Raji (cell line): Measurements from ENCODE around the gene PLEKHG4B.

ENCODE experiments used
- POLR2A ChIP-seq: IDR thresholded peaks from 2 replicates; pipeline ENCODE4 v1.6.1; 2011; ENCODE audit warnings: low read depth, low read length, control low read depth; ENCODE audit not compliant: insufficient read depth

Gene PLEKHG4B

DNA sequence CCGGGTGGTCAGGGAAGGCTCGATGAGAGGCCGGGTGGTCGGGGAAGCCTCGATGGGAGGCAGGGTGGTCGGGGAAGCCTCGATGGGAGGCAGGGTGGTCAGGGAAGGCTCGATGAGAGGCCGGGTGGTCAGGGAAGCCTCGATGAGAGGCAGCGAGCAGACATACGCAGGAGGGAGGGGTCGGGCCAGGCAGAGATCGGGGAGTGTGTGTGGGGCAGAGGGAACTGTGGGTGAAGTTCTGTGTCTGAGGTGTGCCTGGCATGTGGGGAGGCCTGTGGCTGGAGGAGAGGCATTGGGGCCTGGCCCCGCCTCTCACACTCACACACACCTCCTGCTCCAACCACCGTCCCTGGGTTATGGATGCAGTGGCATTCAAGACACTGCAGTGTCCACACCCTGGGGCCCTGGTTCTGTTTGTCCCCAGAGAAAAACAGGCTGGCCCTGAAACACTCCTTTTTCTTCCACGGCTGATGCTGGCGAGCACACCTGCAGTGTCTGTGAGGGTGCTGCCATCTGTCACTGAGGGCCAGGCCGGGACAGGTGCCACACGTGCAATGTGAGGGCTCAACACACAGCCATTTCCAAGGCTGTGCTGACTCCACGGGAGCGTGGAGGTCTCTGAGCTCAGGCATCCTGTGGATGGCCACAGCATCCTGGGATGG is 6.5 kb upstream of the PLEKHG4B start:
- TF ChIP-seq POLR2A, result no peak

DNA sequence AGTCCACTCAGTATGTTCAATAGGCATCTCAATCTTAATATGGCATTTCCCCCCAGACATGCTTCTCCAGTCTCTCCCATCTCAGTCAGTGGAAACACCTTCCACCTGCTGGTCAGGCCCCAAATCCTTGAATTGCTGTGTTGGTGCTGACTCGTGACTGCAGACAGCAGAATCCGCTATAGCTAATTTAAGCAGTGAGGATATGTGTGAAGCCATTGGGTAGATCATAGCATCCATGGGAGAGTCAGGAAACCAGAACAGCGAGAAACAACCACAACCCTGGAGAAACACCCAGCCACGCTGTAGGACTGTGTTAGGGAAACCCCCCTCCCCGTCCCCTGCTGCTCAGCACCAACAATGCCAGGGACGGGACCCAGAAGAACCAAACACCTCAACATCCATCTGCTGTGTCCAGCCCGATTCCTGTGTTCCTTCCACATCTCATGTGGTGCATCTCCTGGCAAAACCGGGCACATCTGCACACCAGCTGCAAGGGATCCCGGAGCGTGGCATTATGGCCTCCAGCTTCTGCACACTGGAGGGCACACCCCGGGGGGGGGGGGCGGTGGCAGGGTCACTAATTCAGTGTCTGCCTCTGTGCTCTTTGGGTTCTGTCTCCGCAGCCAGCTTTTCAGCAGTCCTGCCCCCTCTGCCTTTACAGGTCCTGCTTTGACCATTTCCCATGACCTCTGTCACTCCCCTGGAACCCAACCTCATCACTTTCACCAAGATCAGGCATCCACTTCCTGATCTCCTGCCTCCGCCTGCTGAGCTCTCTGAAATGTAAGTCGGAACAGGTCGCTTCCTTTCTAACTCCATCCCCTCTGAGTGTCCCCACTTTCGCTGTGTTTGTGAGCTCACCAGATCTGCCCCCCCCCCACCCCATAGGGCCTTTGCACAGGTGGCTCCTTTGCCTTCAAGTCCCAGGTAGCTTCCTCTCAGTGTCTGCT is 2.4 kb upstream of the PLEKHG4B start:
- no peak for TF ChIP-seq POLR2A

DNA sequence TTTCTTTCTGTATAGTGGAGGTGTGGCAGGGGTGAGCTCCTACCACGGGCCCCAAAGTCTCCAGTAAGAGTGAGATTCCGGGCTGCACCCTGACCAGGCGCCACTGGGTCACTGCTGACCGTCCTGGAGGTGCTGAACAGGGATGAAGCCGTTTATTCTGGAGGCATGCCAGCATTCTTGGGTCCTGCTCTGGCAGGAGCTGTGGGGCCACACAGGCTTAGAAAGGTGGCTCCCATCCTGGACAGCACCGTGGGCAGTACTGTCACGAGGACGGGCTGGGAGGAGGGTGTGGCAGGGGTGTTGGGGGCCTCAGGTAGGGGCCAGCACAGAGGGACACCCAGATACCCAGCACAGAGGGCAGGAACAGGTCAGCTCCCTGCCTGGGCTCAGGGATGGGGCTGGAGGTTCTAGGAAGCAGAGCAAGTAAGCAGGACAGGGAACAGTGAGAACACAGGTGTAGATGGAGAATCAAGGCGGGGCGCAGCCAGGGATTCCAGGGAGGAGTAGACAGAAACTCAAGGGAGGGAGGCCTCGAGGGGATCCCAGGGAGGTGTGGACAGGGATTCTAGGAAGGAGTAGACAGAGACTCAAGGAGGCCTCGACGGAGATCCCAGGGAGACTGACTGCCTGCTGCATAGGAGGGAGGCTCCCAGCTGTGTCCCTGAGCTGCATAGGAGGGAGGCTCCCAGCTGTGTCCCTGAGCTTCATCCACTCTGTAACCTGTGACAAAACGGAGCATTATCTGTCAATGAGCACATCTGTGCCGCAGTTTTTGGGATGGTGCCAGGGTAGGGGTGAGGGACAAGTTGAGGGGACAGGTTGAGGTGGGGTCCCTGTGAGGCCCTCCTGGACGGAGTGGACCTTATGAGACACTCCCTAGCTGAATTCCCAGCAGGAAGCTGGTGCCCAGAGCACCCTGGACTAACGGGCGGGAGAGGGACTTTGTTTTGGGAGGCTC is 1.1 kb upstream of the PLEKHG4B start:
- TF ChIP-seq POLR2A, result no peak

DNA sequence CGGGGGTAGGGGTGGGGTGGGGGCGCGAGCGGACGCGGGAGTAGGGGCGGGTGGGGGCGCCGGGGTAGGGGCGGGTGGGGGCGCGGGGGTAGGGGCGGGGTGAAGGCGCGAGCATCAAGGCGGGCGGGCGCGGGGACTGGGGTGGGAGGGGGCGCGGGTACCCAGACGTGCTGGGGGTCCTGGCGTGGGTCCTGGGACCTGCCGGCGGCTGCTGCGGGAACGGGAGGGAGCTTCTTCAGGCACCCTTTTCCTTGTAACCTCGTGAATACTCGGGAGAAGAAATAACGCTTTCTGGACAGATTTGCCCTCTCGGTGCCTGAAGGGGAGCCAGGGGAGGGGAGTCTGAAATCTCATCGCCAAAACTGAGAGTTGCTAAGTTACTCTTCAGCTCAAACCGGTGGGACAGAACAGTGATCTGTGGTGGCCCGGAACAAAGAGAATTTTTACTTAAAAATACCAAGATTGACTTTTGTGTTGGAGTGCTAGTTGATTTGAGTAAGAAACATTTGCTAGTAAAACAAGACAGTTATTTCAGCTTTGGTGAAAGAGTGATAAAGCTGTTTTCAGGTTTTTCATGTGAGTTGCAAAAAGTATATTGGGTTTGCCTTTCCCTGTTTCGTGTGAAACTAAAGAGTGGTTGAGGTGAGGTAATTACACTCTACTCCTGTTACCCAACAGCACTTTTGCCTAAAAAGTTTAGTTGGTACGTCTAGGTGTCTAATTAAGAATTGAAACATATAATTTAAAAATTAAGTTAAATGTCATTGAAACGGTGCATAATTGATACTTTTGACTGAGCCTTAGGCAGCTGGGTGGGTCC is 643 bp downstream of the PLEKHG4B start:
- no peak for TF ChIP-seq POLR2A

DNA sequence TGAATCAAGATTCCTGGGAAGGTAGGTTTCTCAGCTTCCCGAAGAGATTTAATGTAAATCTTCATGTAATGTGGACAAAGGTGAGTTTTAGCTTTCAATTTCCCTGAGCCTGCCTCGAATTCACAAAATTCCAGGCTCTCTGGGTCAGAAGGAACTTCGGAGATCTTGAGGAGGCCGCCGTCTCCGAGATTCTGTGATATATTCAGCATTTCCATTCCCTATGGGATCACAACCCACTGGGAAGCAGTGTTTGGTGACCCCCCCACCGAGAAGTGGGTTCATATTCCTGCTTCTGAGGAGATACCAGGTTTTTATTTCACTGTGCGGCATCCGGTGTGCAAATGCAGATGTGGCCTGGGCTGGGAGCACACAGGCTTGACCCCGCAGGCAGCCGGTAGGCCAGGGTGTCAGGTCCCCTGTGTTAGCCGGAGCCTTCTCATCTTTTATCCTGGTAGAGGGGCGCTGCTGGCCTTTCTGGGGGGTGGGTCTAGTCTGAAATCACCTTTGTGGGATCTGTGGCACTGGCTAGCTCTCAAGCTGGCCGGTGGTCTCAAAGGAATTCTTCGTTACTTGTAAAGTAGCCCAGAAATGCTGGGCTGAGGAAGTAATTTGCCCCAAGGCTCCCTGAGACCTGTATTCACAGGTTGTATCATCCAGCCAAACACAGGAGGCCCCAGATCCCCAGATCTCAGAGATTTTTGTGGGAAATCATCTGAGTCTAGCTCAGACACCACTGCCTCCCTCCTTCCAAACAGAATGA is 1.4 kb downstream of the PLEKHG4B start:
- TF ChIP-seq POLR2A, result no peak

DNA sequence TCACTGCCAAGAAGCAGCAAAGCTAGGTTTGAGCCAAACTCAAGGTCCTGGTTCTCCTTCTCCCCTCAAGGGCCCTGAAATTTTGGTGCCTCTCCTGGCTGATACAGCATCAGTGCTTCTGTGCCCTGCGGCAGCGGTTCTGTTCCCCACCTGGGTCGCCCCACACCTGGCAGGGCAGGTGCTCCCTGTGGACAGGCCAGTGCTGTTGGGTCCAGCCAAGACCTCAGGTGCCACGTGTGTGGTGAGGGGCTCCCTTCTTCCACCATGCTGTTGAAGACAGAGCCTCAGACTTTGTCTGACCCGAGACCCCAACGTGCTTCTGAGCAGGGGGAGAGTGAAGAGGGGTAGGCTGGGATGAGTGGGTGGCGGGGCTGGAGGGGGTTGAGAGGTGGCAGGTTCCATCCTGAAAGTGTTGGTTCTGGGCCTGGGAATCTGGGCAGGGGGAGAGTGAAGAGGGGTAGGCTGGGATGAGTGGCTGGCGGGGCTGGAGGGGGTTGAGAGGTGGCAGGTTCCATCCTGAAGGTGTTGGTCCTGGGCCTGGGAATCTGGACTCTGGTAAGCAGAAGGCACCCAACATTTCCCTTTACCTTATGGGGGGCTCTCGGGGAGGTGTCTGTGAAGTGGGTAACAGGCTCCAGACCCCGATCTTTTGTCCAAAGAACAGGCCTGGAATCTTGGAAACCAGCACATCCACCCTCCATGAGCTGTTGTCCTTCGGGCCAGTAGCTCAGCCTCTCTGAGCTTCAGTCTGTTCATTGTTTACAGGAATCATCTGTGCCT is 2.3 kb downstream of the PLEKHG4B start:
- TF ChIP-seq POLR2A, result no peak

DNA sequence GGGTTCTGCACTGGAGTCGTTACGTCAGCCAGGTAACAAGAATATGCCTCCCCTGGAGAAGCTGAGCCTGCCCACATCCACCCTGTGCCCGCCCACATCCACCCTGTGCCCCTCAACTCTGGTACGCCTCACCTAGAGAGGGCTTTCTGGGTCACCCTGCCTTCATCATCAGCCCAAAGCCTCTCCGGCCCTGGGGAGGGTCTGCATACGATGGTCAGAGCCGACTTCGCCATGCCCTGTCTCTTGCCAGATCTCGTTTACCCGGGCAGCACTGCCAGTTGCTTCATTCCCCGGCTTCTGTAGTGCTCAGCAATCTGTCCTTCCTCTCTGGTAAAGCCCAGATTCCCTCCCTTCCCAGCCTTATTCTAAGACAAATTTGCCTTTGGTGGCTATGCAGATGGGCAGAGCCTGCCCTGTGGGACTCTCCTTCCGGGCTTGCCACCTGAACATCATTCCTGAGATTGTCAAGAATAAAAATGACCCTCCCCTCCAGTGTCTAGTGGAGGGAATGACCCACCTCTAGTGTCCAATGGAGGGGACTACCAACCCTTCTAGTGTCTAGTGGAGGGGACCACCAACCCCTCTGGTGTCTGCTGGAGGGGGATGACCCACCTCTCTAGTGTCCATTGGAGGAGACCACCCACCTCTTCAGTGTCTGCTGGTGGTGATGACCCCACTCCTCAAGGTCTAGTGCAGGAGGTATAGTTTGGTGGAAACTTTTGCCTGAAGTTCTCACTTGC is 3.4 kb downstream of the PLEKHG4B start:
- no peak for TF ChIP-seq POLR2A

DNA sequence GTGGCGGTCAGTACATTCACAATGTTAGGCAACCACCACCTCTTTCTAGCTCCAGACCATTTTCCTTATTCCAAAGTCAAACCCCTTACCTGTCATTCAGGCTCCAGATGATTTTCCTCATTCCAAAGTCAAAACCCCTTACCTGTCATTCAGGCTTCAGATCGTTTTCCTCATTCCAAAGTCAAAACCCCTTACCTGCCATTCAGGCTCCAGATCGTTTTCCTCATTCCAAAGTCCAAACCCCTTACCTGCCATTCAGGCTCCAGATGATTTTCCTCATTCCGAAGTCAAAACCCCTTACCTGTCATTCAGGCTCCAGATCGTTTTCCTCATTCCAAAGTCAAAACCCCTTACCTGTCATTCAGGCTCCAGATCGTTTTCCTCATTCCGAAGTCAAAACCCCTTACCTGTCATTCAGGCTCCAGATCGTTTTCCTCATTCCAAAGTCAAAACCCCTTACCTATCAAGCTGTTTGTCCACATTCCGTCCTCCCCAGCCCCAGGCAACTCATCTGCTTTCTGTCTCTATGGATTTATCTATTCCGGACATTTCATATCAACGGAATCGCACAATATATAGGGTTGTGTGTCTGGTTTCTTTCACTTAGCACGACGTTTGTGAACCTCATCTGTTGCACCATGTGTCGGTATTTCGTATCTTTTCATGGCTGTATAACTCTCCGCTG is 5.2 kb downstream of the PLEKHG4B start:
- no peak for TF ChIP-seq POLR2A

DNA sequence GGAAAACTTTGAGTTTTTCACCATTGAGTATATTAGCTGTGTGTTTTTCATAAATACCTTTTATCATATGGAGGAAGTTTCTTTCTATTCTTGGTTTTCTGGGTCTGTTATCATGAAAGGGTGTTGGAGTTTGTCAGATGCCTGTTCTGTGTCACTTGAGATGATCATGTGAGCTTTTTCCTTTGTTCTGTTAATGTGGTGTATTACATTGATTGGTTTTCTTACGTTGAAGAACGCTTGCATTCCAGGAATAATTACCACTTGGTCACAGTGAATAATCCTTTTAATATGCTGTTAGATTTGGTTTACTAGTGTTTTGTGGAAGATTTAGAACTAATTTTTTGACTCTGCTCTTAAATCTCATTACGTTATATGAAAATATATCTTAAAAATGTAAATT is 7.8 kb downstream of the PLEKHG4B start:
- TF ChIP-seq POLR2A, result no peak

DNA sequence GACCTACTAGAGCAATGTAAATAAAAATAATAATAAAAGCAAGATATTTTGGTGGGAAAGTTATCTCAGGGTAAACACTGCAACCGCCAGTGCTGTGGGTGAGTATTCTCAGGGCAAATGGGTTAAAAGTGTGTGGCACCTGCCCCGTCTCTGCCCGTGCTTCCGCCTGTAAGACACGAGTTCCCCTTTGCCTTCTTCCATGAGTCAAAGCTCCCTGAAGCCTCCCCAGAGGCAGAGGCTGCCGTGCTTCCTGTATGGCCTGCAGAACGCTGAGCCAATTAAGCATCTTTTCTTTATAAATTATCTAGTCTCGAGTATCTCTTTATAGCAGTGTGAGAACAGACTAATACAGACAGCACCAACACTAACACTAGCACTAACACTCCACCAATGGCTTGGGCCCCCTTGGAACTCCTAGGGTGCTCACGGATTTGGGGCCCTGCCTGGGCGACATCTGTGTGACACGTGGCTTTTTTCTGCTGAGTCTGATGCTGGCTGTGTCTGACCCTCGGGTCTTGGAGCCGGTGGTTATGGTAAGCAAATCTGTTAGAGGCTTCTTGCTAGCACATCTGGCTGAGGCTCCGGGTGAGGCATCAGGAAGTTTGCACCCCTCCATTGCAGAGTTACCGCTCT is 10.6 kb downstream of the PLEKHG4B start:
- TF ChIP-seq POLR2A, result no peak

DNA sequence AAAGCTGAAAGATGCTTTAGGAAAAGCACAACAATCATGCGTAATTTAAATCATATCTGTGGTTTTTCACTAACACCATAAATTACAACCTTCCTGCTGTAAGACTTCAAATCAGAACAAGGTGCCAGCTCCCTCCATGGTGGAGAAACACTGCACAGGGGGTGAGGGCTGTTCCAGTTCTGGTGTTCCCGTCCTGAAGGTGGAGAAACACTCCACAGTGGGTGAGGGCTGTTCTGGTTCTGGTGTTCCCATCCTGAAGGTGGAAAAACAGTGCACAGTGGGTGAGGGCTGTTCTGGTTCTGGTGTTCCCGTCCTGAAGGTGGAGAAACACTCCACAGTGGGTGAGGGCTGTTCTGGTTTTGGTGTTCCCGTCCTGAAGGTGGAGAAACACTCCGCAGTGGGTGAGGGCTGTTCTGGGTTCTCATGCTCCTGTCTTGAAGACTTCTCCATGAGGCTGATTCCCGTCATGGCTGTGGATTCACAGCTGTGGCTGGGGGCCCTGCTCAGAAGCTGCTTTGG is 12.9 kb downstream of the PLEKHG4B start:
- no peak for TF ChIP-seq POLR2A
